Colonic mucosa (tissue), 4 donors: ENCODE measurements around the gene POLR1G. TPM values are rescaled to one million over a fixed set of nuclear protein-coding genes. Genes with fewer than 3 reads are reported as not detected.

Source experiments
- DNase-seq: peaks from one replicate; pipeline ENCODE4 v3.0.0-alpha.2; 2020
- H3K27ac ChIP-seq: fragments of 200-600 bp; one replicate; pipeline ENCODE4 v1.8.0; 2021
- H3K27me3 ChIP-seq: fragments of 200-600 bp; one replicate; pipeline ENCODE4 v1.8.0; 2021
- H3K36me3 ChIP-seq: fragments of 200-600 bp; one replicate; pipeline ENCODE4 v1.8.0; 2021
- H3K4me1 ChIP-seq: fragments of 200-600 bp; one replicate; pipeline ENCODE4 v1.8.0; 2021; ENCODE audit warnings: mild to moderate bottlenecking
- H3K4me3 ChIP-seq: fragments of 200-600 bp; one replicate; pipeline ENCODE4 v1.8.0; 2021
- H3K9ac ChIP-seq, 2 donors: one replicate each; pipeline ENCODE4 v1.7.0; 2013; ENCODE audit warnings: control low read depth in 2 of 2, low read depth in 2 of 2, low read length in 2 of 2
- H3K9me3 ChIP-seq: fragments of 200-600 bp; one replicate; pipeline ENCODE4 v1.8.0; 2021
- CTCF ChIP-seq: fragments of 200-600 bp; IDR thresholded peaks from one replicate; pipeline ENCODE4 v1.8.0; 2022; ENCODE audit warnings: antibody characterized with exemption, mild to moderate bottlenecking
- intact Hi-C: fragments of 100-400 bp; cut with DNase I; formaldehyde crosslinking; loops from one replicate; pipeline ENCODE4 v1.14.1; 2022
- total RNA-seq, 2 donors: library from RNA; stranded (reverse); fragmentation: NEBNext Ultra II Directional in 1 of 2; extraction: Animal tissue kit (Norgen Biotek cat#: 25700) in 1 of 2; gene quantifications; one replicate each; pipeline ENCODE4 v1.2.1, GENCODE V29; 2021
- donor health status: healthy.
- donor health status: DM: no; HTN: no; CAD: no.
- donor health status: DM: no; HTN: no; CAD: no.

POLR1G gene
- 1 to 10 TPM; 2.0 to 8.5 TPM for total RNA-seq

DNA sequence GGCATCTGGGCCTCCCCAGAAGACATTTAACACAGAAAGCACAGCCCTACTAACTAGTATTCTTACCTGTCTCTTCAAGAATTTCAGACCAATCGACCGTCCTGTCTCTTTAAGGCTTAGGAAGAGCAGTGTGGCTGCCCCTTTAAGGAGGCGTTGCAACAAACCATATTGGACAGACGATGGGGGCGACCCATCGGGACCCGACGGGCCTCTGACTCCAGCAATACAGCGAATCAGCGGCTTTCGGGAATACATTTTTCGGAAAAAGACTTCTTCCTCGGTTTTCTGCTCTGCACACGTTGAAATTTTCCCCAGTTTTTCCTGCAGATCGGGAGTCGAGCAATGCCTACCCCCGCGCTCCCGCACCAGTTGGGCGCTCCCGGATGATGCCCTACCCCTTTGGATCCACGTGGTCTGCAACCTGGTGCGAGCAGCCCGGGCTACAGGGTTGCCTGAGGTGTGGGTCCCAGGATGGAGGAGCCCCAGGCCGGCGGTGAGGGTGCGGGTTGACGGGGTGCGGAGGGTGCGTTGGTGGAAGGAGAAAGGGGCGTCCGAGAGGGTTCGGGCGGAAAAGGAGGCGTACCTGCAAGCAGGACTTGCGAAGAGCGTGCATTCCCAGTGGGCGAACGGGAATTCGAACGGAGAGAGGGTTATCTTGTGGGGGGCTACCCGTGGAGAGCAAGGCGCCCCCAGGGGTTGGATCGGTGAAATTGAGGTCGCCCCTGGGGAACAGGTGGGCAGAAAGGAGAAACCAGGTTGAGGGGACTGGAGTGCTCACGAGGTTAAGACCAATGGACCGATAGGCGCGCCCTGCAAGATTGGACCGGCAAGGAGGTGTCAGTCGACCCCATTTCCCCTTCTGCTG, at the start of gene POLR1G:
Gene POLR1G, plus strand, starts transcription at position 419 of the 865 bp plus-strand sequence. Its CDS starts 53 bp downstream, at position 472.
- H3K4me1 ChIP-seq, result peaks cover 20% of the 10 kb centered on the region

GRCh38 chr19:45356760-45357444, 49.5 kb upstream of the POLR1G start:
- no peak overlapping the region for H3K4me3 ChIP-seq
- H3K4me1 ChIP-seq, result no peaks in the 10 kb centered on the region
- no peak overlapping the region for H3K27ac ChIP-seq
- intact Hi-C loops, result no loop called here
- DNase-seq, result no peak
- H3K36me3 ChIP-seq, result no peaks in the 10 kb centered on the region
- no peak for TF ChIP-seq CTCF
- no peaks in the 10 kb centered on the region for H3K9me3 ChIP-seq
- H3K27me3 ChIP-seq, result no peaks in the 10 kb centered on the region
- H3K9ac ChIP-seq, result no peak overlapping the region

More for the DNA sequence above, at the start of gene POLR1G:
- no peak for TF ChIP-seq CTCF
- peak within 1 kb of the TSS; percentile 89 for H3K27ac ChIP-seq
- H3K27me3 ChIP-seq, result no peaks in the 10 kb centered on the region
- peak; percentile 82 for DNase-seq
- H3K4me3 ChIP-seq, result peak within 1 kb of the TSS; percentile 81
- no peaks in the 10 kb centered on the region for H3K36me3 ChIP-seq
- peak within 1 kb of the TSS; percentile 64 to 86 for H3K9ac ChIP-seq
- no peaks in the 10 kb centered on the region for H3K9me3 ChIP-seq
- intact Hi-C loops, result no loop called here

DNA sequence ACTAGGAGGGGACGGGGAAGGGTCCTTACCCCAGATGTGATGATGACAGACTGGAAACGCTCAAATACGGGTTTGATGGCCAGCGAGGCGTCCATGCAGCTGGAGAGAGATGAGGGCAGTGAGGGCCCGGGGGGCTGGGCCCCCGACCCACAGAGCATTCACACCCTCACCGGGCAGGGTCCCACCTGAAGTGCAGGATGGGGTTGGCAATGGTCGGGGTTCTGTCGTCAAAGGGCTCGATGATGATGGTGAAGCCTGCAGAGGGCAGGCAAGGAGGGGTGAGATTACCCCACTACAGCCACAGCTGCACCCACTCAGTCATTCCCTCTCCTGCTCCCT, 49.0 kb upstream of the POLR1G start:
- H3K9me3 ChIP-seq, result no peaks in the 10 kb centered on the region
- intact Hi-C loops, result no loop called here
- H3K4me3 ChIP-seq, result no peak overlapping the region
- no peaks in the 10 kb centered on the region for H3K36me3 ChIP-seq
- H3K27ac ChIP-seq, result no peak overlapping the region
- peak overlapping the region in 1 of 2 donors; percentile 27 for H3K9ac ChIP-seq
- no peaks in the 10 kb centered on the region for H3K4me1 ChIP-seq
- no peaks in the 10 kb centered on the region for H3K27me3 ChIP-seq
- DNase-seq, result no peak
- no peak for TF ChIP-seq CTCF

GRCh38 chr19:45358213-45358792, 48.1 kb upstream of the POLR1G start:
- DNase-seq, result no peak
- intact Hi-C loops, result no loop called here
- Histone ChIP-seq H3K36me3 (no peaks in the 10 kb centered on the region), H3K4me1 (no peaks in the 10 kb centered on the region), H3K27ac (no peak overlapping the region), H3K9ac (no peak overlapping the region), H3K4me3 (no peak overlapping the region), H3K27me3 (no peaks in the 10 kb centered on the region), H3K9me3 (no peaks in the 10 kb centered on the region)
- no peak for TF ChIP-seq CTCF

- intact Hi-C loops, result no loop called here
- Histone ChIP-seq H3K27me3 (no peaks in the 10 kb centered on the region), H3K9me3 (no peaks in the 10 kb centered on the region), H3K9ac (no peak overlapping the region), H3K4me3 (no peak overlapping the region), H3K36me3 (no peaks in the 10 kb centered on the region), H3K4me1 (no peaks in the 10 kb centered on the region), H3K27ac (no peak overlapping the region)
- no peak for DNase-seq
- no peak for TF ChIP-seq CTCF
Measured at GRCh38 chr19:45361608-45362007, 44.8 kb upstream of the POLR1G start.
